Activated T-helper 17 cell treated with anti-CD3 and anti-CD28 coated beads, Interleukin-2, amount 50 U/mL, for 72 hours (primary cell): ENCODE results near the gene JAKMIP3. TPM values are rescaled to one million over a fixed set of nuclear protein-coding genes. Genes with fewer than 3 reads are reported as not detected.

Source experiments
- ATAC-seq: fragments of 150-1000 bp; cut with Tn5 transposase; replicated peaks from 2 replicates; pipeline ENCODE4 v1.10.0; 2021; ENCODE audit warnings: mild to moderate bottlenecking, moderate library complexity
- H3K27ac Mint-ChIP-seq: one replicate; pipeline ENCODE4 v1.8.0; 2022; ENCODE audit warnings: mixed read lengths
- H3K27me3 Mint-ChIP-seq: one replicate; pipeline ENCODE4 v1.8.0; 2022; ENCODE audit warnings: mixed read lengths
- H3K36me3 Mint-ChIP-seq: one replicate; pipeline ENCODE4 v1.8.0; 2022; ENCODE audit warnings: low read depth, mild to moderate bottlenecking, mixed read lengths
- H3K4me1 Mint-ChIP-seq: one replicate; pipeline ENCODE4 v1.8.0; 2022; ENCODE audit warnings: mixed read lengths
- H3K4me3 Mint-ChIP-seq: one replicate; pipeline ENCODE4 v1.8.0; 2022; ENCODE audit warnings: mild to moderate bottlenecking, mixed read lengths
- H3K9me3 Mint-ChIP-seq: one replicate; pipeline ENCODE4 v1.8.0; 2022; ENCODE audit warnings: mixed read lengths
- total RNA-seq, 2 donors: library from RNA; stranded (reverse); gene quantifications; one replicate each; pipeline ENCODE4 v1.2.3, GENCODE V29; 2022

Gene JAKMIP3
- 1 to 10 TPM in 1 of 2 donors, under 1 TPM in 1; 0.26 to 1.2 TPM for total RNA-seq

DNA sequence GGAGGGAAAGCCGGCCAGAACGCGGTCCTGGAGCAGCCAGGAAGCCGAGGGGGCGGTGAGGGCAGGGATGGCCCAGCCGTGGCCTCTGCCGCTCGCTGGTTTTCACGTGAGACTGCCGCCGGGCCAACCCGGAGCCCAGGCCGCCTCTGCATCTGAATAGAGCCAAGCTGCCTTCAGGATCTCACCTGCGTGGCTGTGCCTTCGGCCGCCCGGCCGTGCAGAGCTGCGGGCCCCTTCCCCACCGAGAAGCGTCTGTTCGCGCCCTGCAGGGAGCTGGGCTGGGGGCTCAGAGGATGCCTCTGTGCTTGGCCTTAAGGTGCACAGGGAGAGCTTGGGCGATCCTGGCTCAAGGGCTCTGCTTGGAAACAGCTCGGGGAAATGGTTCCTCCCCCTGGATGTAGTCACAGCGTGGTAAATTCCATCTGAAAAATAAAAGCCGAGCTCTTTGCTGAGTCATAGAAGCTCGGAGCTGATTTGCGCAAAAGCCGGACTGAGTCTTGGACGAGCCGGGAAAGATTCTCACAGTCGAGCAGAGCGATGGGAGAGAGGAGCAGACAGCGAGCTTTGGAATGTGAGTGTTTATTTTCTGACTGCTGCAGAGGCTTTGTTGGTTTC is at the start of gene JAKMIP3:
Gene JAKMIP3 (plus strand): TSS at position 456 of the 615 bp plus-strand sequence. CDS start 38,863 bp downstream, outside the sequence.
- Mint-ChIP-seq H3K27me3 (peaks cover 7% of the 10 kb centered on the region), H3K9me3 (no peaks in the 10 kb centered on the region), H3K4me1 (no peaks in the 10 kb centered on the region), H3K4me3 (peak within 1 kb of the TSS; percentile 56), H3K36me3 (no peaks in the 10 kb centered on the region), H3K27ac (no peak within 1 kb of the TSS)
- no peak for ATAC-seq

DNA sequence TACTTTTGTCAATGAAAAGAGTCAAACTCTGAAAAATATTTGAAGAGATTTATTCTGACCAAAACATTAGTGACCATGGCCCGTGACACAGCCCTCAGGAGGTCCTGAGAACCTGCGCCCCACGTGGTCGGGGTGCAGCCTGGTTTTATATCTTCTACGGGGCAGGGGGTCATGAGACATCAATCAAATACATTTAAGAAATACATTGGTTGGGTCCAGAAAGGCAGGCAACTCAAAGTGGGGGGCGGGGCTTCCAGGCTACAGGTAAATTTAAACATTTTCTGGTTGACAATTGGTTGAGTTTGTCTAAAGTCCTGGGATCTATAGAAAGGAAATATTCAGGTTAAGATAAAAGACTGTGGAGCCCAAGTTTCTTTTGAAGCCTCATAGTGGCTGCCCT is 49.2 kb upstream of the JAKMIP3 start:
- H3K27me3 Mint-ChIP-seq: no peaks in the 10 kb centered on the region
- H3K27ac Mint-ChIP-seq: no peak overlapping the region
- no peak overlapping the region for H3K4me3 Mint-ChIP-seq
- H3K36me3 Mint-ChIP-seq: no peaks in the 10 kb centered on the region
- ATAC-seq: no peak
- H3K9me3 Mint-ChIP-seq: no peaks in the 10 kb centered on the region
- no peaks in the 10 kb centered on the region for H3K4me1 Mint-ChIP-seq

DNA sequence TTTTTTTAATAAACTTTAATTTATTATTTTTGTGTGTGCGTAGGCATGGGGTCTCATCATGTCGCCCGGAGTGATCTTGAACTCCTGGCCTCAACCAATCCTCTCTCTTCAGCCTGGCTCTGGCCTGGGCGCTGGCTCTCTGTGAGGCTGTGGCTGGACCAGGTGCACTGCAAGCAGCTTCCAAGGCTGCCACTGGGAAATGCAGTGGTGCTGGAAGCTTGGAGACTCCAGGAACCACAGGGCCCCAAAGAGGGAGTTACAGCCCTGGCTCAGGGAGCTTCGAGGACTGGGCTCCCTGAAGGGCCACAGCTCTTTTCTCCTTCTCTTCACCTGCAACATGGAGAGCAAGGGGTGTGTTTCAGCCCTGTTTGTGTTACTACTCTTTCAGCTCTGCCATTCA is 47.3 kb upstream of the JAKMIP3 start:
- no peak for ATAC-seq
- H3K4me3 Mint-ChIP-seq: no peak overlapping the region
- no peaks in the 10 kb centered on the region for H3K9me3 Mint-ChIP-seq
- peaks cover 6% of the 10 kb centered on the region for H3K4me1 Mint-ChIP-seq
- peaks cover 5% of the 10 kb centered on the region for H3K27me3 Mint-ChIP-seq
- H3K27ac Mint-ChIP-seq: no peak overlapping the region
- H3K36me3 Mint-ChIP-seq: no peaks in the 10 kb centered on the region

- Mint-ChIP-seq H3K4me3 (no peak overlapping the region), H3K9me3 (no peaks in the 10 kb centered on the region), H3K27ac (no peak overlapping the region), H3K36me3 (no peaks in the 10 kb centered on the region), H3K4me1 (peaks cover 6% of the 10 kb centered on the region), H3K27me3 (peaks cover 9% of the 10 kb centered on the region)
- no peak for ATAC-seq
These were observed 46.4 kb upstream of the JAKMIP3 start for GRCh38 chr10:132019366-132019765.

DNA sequence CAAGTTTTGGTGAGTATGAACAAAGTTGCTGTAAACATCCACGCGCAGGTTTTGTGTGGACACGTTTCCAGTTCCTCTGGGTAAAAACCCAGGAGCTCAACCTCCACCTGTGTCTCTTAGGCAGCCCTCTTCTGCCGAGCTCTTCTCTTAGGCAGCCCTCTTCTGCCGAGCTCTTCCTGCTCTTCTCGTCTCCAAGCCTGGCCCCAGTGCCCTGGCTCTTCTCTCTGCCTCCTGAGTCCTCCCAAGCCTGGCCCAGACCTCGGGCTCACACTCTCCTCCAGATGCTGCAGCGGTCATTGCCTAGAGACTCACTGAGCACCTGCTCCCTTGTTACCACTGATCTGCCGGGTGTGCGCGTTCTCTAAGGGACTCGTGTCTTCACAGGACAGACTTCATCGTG is 45.3 kb upstream of the JAKMIP3 start:
- H3K27ac Mint-ChIP-seq: no peak overlapping the region
- H3K4me3 Mint-ChIP-seq: no peak overlapping the region
- ATAC-seq: no peak

GRCh38 chr10:132021046-132021445 is 44.7 kb upstream of the JAKMIP3 start:
- peaks cover 12% of the 10 kb centered on the region for H3K27me3 Mint-ChIP-seq
- no peak overlapping the region for H3K4me3 Mint-ChIP-seq
- H3K4me1 Mint-ChIP-seq: peaks cover 6% of the 10 kb centered on the region
- H3K9me3 Mint-ChIP-seq: no peaks in the 10 kb centered on the region
- H3K27ac Mint-ChIP-seq: no peak overlapping the region
- no peak for ATAC-seq
- H3K36me3 Mint-ChIP-seq: no peaks in the 10 kb centered on the region

More for the DNA sequence above, 45.3 kb upstream of the JAKMIP3 start:
- Mint-ChIP-seq H3K9me3 (no peaks in the 10 kb centered on the region), H3K36me3 (no peaks in the 10 kb centered on the region), H3K4me1 (peaks cover 6% of the 10 kb centered on the region), H3K27me3 (peaks cover 11% of the 10 kb centered on the region)

- H3K27me3 Mint-ChIP-seq: peaks cover 15% of the 10 kb centered on the region
These were observed 44.1 kb upstream of the JAKMIP3 start for GRCh38 chr10:132021504-132022143.

DNA sequence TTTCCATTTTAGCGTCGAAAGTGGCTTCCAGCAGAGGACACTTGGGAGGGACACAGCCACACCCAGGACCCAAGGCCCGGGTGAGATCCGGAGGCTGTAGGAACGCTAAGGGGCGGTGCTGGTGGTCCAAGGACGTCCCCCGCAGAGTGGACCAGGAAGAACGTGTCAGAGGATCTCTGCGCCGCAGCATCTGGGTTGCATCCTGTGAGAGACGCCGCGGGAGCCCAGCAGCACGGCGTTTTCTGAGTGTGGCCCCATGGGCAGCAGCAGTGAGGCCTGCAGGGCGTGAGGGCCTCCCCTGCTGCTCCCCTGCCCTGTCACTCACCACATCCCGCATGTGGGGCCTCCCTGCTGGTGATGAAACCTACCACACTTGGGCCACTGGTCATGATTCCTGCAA is 43.5 kb upstream of the JAKMIP3 start:
- Mint-ChIP-seq H3K36me3 (no peaks in the 10 kb centered on the region), H3K4me3 (no peak overlapping the region), H3K4me1 (peaks cover 6% of the 10 kb centered on the region), H3K27me3 (peaks cover 15% of the 10 kb centered on the region), H3K9me3 (no peaks in the 10 kb centered on the region), H3K27ac (no peak overlapping the region)
- ATAC-seq: no peak

More at GRCh38 chr10:132021504-132022143, 44.1 kb upstream of the JAKMIP3 start:
- no peaks in the 10 kb centered on the region for H3K9me3 Mint-ChIP-seq
- H3K4me3 Mint-ChIP-seq: no peak overlapping the region
- no peak for ATAC-seq
- no peak overlapping the region for H3K27ac Mint-ChIP-seq
- peaks cover 6% of the 10 kb centered on the region for H3K4me1 Mint-ChIP-seq
- H3K36me3 Mint-ChIP-seq: no peaks in the 10 kb centered on the region

GRCh38 chr10:132023092-132023811 is 42.5 kb upstream of the JAKMIP3 start:
- peak overlapping the region; percentile 41 for H3K4me3 Mint-ChIP-seq
- H3K27me3 Mint-ChIP-seq: peaks cover 21% of the 10 kb centered on the region
- no peak overlapping the region for H3K27ac Mint-ChIP-seq

GRCh38 chr10:132027423-132027983 is 38.2 kb upstream of the JAKMIP3 start:
- H3K27me3 Mint-ChIP-seq: peaks cover 30% of the 10 kb centered on the region
- H3K36me3 Mint-ChIP-seq: no peaks in the 10 kb centered on the region
- no peaks in the 10 kb centered on the region for H3K9me3 Mint-ChIP-seq

More at GRCh38 chr10:132023092-132023811, 42.5 kb upstream of the JAKMIP3 start:
- Mint-ChIP-seq H3K9me3 (no peaks in the 10 kb centered on the region), H3K4me1 (peaks cover 6% of the 10 kb centered on the region), H3K36me3 (no peaks in the 10 kb centered on the region)
- ATAC-seq: peak; percentile 87

GRCh38 chr10:132028706-132029105 is 37.0 kb upstream of the JAKMIP3 start:
- Mint-ChIP-seq H3K36me3 (no peaks in the 10 kb centered on the region), H3K4me3 (no peak overlapping the region), H3K4me1 (no peaks in the 10 kb centered on the region), H3K27me3 (peaks cover 25% of the 10 kb centered on the region), H3K9me3 (no peaks in the 10 kb centered on the region), H3K27ac (no peak overlapping the region)
- ATAC-seq: no peak

More at GRCh38 chr10:132027423-132027983, 38.2 kb upstream of the JAKMIP3 start:
- peaks cover 6% of the 10 kb centered on the region for H3K4me1 Mint-ChIP-seq
- H3K4me3 Mint-ChIP-seq: no peak overlapping the region
- no peak overlapping the region for H3K27ac Mint-ChIP-seq
- no peak for ATAC-seq

GRCh38 chr10:132030898-132031463 is 34.8 kb upstream of the JAKMIP3 start:
- ATAC-seq: no peak
- no peaks in the 10 kb centered on the region for H3K4me1 Mint-ChIP-seq
- H3K27ac Mint-ChIP-seq: no peak overlapping the region
- H3K4me3 Mint-ChIP-seq: no peak overlapping the region
- H3K36me3 Mint-ChIP-seq: no peaks in the 10 kb centered on the region
- H3K9me3 Mint-ChIP-seq: no peaks in the 10 kb centered on the region
- H3K27me3 Mint-ChIP-seq: peaks cover 33% of the 10 kb centered on the region

DNA sequence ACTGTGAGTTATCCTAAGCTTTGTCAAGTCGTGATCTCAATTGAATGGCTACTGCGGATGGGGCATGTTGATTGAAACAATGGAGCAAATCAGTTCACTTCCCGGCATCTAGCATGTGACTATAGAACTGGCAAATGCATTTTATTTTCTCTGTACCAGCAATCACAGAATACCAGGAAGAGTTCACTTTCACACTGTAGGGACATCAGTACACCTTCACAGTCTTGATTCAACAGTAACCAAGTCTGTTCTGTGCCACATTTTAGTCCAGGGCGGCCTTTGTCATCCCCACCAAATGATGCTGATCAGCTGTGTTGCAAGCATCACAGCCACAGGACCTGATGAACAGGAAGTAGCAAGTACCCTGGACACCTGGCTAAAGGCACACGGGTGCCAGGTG is 32.1 kb upstream of the JAKMIP3 start:
- Mint-ChIP-seq H3K36me3 (no peaks in the 10 kb centered on the region), H3K4me3 (no peak overlapping the region), H3K27me3 (peaks cover 31% of the 10 kb centered on the region), H3K4me1 (no peaks in the 10 kb centered on the region), H3K9me3 (no peaks in the 10 kb centered on the region), H3K27ac (no peak overlapping the region)
- no peak for ATAC-seq

DNA sequence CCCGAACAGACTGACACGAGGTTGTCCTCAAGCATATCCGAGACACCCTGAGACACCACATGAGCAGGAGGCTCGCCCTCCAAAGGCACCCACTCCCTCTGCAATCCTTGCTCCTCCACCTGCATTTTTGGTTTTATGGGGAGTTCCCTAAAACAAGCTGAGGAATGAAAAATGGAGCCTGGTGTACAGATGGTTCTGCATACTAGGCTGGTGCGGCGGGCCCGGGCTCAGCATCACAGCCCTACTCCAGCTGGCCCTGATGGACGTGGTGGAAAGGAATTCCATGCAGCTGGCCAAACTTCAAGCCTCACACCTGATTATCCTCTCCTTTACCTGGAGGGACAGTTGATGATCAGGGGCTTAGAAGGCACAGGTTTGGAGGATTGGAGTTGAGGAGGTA is 30.3 kb upstream of the JAKMIP3 start:
- peak overlapping the region; percentile 15 for H3K4me3 Mint-ChIP-seq
- H3K27me3 Mint-ChIP-seq: peaks cover 33% of the 10 kb centered on the region
- no peaks in the 10 kb centered on the region for H3K9me3 Mint-ChIP-seq
- no peaks in the 10 kb centered on the region for H3K36me3 Mint-ChIP-seq
- no peak overlapping the region for H3K27ac Mint-ChIP-seq
- no peaks in the 10 kb centered on the region for H3K4me1 Mint-ChIP-seq
- ATAC-seq: no peak
